ENCODE measurements around the gene ACSL3. TPM values are rescaled to one million over a fixed set of nuclear protein-coding genes. Genes with fewer than 3 reads are reported as not detected.

ACSL3 gene
- total RNA-seq, 1 donor from 2014 or later, result 37.4 TPM

- DNase-seq (ENCODE audit: low spot score), result no peak
- intact Hi-C loops (cut with DNase I), result no loop called here
Measured at GRCh38 chr2:222952204-222952603, 91.4 kb downstream of the ACSL3 start.

DNA sequence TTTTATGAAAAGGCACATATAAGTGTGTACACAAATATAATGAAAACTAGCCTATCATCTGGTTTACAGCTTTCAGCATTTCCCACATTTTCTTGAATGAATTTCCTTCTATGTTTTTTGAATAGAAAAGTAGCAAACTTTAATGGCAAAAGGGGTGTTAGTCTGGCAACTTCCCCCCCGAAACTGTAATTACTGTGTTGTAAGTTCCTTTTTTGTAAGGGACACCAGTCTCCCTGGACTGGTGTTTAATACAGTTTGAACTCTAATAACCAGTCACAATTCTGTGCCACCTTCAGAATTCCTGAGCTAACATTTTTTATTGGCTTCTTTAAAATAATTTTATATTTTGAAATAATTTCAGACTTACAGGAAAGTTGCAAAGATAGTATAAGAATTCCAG, 94.2 kb downstream of the ACSL3 start:
- no peak for DNase-seq (ENCODE audit: low spot score)
- intact Hi-C loops (cut with DNase I), result no loop called here

DNA sequence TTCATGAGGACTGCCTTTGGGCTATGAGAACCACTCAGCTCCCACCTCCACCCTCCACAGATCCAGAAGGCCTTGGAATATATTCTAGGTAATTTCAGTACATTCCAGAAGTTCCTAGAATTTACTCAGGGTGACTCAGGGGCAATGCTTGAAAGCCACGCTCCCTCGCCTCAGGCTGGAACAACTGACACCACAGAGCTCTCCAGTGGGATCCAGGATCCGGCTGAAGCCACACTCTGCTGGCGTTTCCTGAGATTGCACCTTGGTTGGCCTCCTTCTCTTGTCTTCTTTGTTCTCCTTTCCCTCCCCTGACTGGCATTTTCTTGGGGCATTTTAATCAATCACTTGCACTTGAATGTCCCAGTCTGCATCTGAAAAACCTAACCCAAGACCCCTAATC, 98.5 kb downstream of the ACSL3 start:
- intact Hi-C loops (cut with DNase I), result no loop called here
- no peak for DNase-seq (ENCODE audit: low spot score)

- DNase-seq (ENCODE audit: low spot score), result no peak
- intact Hi-C loops (cut with DNase I), result no loop called here
Measured at GRCh38 chr2:222960126-222960525, 99.3 kb downstream of the ACSL3 start.

GRCh38 chr2:222963641-222964040, 102.8 kb downstream of the ACSL3 start:
- intact Hi-C loops (cut with DNase I), result no loop called here
- DNase-seq (ENCODE audit: low spot score), result no peak

DNA sequence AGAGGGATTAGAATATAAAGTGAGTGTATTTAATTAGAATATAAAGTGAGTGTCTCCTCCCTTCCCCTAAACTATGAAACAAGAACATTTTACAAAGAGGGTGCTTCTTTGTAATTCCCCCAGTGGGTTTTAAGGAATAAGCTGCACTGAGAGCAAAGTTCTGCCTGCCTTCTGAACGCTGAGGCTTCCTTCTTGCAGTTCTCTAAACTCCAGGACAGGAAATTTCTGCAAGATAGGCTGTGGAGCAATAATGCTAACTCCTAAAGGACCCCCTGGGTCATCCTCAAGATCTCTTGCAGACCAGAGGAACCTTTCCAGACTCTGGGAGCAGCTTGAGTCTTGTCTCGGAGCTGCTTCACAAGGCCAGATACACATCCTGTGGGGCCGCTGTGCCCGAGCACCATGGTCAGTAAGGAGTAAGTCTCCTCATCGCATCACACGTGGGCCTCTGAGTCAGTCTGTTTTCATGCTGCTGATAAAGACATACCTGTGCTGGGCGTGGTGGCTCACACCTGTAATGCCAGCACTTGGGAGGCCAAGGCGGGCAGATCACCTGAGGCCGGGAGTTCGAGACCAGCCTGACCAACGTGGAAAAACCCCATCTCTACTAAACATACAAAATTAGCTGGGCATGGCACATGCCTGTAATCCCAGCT, 103.7 kb downstream of the ACSL3 start:
- DNase-seq (ENCODE audit: low spot score), result no peak
- intact Hi-C loops (cut with DNase I), result no loop called here

DNA sequence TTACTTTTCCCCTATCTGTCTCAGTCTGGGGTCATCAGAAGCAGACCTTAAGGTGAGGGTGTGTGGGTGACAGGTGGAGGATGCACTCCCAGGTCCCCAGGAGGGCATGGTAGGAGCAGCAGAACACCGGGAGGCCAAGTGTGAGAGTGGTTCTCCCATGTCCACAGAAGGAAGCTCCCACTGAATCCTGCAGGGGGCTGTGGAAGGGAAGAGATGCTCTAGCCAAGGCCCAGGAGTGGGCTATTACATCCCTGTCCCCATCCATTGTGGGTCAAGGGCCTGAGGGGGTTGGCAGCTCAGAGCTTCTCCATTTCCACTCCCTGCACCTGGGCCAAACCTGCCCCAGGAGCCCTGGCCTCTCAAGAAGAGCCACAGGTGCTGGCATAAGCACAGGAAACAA, 104.7 kb downstream of the ACSL3 start:
- intact Hi-C loops (cut with DNase I), result no loop called here

GRCh38 chr2:222968550-222969155, 107.8 kb downstream of the ACSL3 start:
- no peak for DNase-seq (ENCODE audit: low spot score)
- intact Hi-C loops (cut with DNase I), result no loop called here

More for the DNA sequence above, 104.7 kb downstream of the ACSL3 start:
- no peak for DNase-seq (ENCODE audit: low spot score)

DNA sequence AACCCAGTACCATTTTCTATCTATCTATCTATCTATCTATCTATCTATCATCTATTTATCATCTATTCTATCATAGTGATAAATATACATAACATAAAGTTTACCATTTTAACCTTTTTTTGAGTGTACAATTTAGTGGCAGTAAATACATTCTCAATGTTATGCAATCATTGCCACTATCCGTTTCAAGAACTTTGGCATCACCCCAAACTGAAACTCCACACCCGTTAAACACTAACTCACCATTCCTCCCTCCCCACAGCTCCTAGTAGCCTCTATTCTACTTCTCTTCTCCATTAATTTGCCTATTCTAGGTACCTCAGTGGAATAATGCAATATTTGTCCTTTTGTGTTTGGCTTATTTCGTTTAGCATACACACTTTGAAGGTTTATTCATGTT, 108.7 kb downstream of the ACSL3 start:
- no peak for DNase-seq (ENCODE audit: low spot score)
- intact Hi-C loops (cut with DNase I), result no loop called here

- DNase-seq (ENCODE audit: low spot score), result no peak
- intact Hi-C loops (cut with DNase I), result loop anchor here (5.0 to 10.0 kb wide), 3 partner anchors 492 to 825 kb away; partner anchors contain the start of gene SCG2
Measured at GRCh38 chr2:222972420-222972819, 111.6 kb downstream of the ACSL3 start.

GRCh38 chr2:222973237-222973636, 112.4 kb downstream of the ACSL3 start:
- DNase-seq (ENCODE audit: low spot score), result no peak
- intact Hi-C loops (cut with DNase I), result loop anchor here (5.0 to 10.0 kb wide), 3 partner anchors 492 to 824 kb away; partner anchors contain the start of gene SCG2

- no peak for DNase-seq (ENCODE audit: low spot score)
- intact Hi-C loops (cut with DNase I), result loop anchor here (5.0 to 10.0 kb wide), 3 partner anchors 491 to 824 kb away; partner anchors contain the start of gene SCG2
Measured at GRCh38 chr2:222973733-222974132, 112.9 kb downstream of the ACSL3 start.

DNA sequence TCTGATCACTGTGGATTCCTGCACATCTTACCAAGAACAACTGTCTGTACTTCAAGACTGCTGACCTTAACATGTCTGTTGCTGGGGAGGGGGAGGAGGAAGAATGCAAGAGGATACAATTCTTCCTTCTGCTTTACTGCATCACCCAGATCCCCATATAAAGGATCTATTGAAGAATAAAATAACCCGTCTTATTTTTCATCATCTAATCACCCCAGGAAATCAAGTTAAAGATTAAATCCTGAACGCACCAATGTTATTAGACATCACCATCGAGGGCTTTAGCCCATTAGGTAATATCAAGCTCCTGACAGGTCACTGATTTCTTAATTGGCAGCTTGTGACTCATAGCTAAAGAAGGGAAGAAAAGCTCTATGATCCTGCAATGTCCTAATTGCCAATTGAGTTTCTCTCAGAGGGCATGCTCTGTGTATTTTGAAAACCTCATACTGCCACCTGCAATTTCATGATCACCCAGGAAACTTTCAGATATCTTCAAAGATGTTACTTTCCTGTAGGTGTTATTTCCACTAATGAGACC, 115.8 kb downstream of the ACSL3 start:
- DNase-seq (ENCODE audit: low spot score), result no peak
- intact Hi-C loops (cut with DNase I), result loop anchor here (10.0 kb wide), 2 partner anchors 488 to 628 kb away; partner anchors contain the start of gene SCG2

- intact Hi-C loops (cut with DNase I), result loop anchor here (10.0 kb wide), 2 partner anchors 488 to 628 kb away; partner anchors contain the start of gene SCG2
- DNase-seq (ENCODE audit: low spot score), result no peak
Measured at GRCh38 chr2:222977121-222977520, 116.3 kb downstream of the ACSL3 start.

DNA sequence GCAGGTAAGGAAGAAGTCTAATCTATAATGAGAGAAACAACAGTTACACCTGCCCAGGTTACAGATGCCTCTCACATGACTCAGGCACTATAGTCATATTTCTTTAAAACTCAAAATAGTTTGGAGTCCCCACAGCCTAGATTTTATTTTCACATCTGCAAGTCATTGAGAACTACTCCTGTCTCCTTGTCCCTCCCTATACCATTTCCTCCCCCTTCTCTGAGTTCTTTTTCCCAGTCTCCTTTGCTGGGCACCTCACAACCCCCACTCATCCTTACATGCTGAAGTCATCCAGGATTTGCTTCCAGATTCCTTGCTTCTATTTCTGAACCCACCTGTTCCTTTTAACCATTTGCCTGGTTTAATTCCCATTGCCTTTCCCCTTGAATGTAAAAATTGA, 118.0 kb downstream of the ACSL3 start:
- intact Hi-C loops (cut with DNase I), result loop anchor here (10.0 kb wide), 2 partner anchors 486 to 626 kb away; partner anchors contain the start of gene SCG2
- no peak for DNase-seq (ENCODE audit: low spot score)

- no peak for DNase-seq (ENCODE audit: low spot score)
- intact Hi-C loops (cut with DNase I), result loop anchor here (10.0 kb wide), 2 partner anchors 485 to 625 kb away; partner anchors contain the start of gene SCG2
Measured at GRCh38 chr2:222979484-222979883, 118.6 kb downstream of the ACSL3 start.

DNA sequence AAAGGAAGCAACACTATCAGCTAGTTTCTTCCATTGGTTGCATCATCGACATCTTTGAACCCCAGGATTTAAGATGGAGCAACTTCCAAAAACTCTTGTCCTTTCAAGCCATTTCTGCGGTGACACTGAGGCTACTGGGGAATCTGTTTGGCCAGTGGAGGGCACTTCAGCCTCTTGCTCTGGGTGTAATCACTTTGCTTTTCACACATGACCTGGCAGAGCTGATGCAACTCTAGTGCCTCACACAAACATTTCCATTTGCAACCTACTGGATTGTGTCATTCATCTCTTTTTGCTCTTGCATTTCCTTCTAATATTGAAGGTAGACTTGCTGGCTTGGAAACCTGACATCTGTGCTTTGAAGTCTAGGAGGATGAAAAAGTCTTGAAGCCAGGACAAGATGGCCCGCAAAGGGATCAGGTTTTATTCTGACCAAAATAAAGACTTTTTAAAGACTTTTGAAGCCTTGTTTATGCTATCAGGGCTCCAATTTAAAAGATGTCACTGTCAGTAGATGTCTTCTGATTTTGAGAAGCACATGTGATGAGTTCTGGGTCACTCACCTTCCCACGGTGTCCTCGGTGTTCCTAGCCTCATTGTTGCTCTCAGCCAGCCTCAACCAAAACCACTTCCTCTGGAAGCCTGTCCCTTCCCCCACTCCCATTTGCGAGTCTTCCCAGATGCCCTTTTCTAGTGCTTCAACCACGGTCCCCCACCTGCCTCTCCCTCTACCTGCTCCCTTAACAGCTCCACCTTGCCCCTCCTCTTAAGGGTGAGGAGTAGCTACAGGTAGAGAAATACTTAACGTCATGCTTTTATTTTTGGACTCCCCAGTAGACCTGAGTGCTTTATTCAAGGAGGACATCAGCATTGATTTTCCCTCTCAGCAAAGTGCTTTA, 121.4 kb downstream of the ACSL3 start:
- intact Hi-C loops (cut with DNase I), result loop anchor here (2.0 kb wide), 1 partner anchor 119 kb away; no protein-coding TSS in a partner anchor
- no peak for DNase-seq (ENCODE audit: low spot score)

- DNase-seq (ENCODE audit: low spot score), result no peak
- intact Hi-C loops (cut with DNase I), result loop anchor here (2.0 kb wide), 1 partner anchor 118 kb away; no protein-coding TSS in a partner anchor
Measured at GRCh38 chr2:222982909-222983265, 122.1 kb downstream of the ACSL3 start.

DNA sequence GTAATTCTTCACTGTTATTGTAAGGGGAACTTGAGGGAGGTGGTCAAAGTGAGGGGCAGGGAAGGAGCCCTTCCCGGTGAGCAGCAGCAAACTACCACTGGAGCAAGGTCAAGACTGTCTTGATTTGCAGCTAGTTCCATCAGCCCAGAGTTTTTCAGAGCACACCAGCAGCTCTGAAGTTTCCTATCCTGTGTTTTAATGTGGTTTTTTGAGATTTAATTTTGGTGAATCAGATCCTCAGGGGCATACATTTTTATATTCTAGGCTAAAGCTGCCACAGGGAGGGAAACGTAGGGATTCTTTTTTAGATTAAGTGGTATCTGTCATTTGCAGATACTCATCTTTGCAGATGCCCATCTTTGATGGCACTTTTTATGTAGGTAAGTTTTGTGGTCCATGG, 124.1 kb downstream of the ACSL3 start:
- no peak for DNase-seq (ENCODE audit: low spot score)
- intact Hi-C loops (cut with DNase I), result no loop called here

GRCh38 chr2:222989431-222989830, 128.6 kb downstream of the ACSL3 start:
- intact Hi-C loops (cut with DNase I), result no loop called here
- DNase-seq (ENCODE audit: low spot score), result no peak
